ENCODE measurements around the gene CCDC8. TPM values are rescaled to one million over a fixed set of nuclear protein-coding genes. Genes with fewer than 3 reads are reported as not detected.

CCDC8 gene
- total RNA-seq, 1 experiment from 2014 or later = 24.5 TPM

GRCh38 chr19:46374536-46375475 is 38.6 kb downstream of the CCDC8 start:
- CTCF ChIA-PET = no interaction called here

GRCh38 chr19:46373491-46374359 is 39.6 kb downstream of the CCDC8 start:
- Histone ChIP-seq H3K27ac (ENCODE audit: low read depth, low read length, poor library complexity, severe bottlenecking) (peak overlapping the region; percentile 80), H3K4me3 (ENCODE audit: low read depth, low read length, poor library complexity, severe bottlenecking) (no peak overlapping the region), H3K4me1 (ENCODE audit: insufficient read depth, low read length, poor library complexity, severe bottlenecking) (peaks cover 35% of the 10 kb centered on the region), H3K27me3 (replicated peaks; ENCODE audit: insufficient read depth, low read depth, low read length, poor library complexity) (no peaks in the 10 kb centered on the region), H3K36me3 (ENCODE audit: insufficient read depth, low read length, poor library complexity, severe bottlenecking) (peaks cover 26% of the 10 kb centered on the region), H3K9me3 (ENCODE audit: low read depth, low read length, poor library complexity, severe bottlenecking) (no peaks in the 10 kb centered on the region)
- intact Hi-C loops (cut with micrococcal nuclease; ENCODE audit: unreplicated experiment) = loop anchor here (1.0 kb wide), 1 partner anchor 21 kb away; no protein-coding TSS in a partner anchor
- CTCF ChIA-PET = interaction anchor here (0.7 kb wide), 1 partner anchor 91 kb away, joined by 3 read pairs; no protein-coding TSS in a partner anchor
- peak; percentile 72 for DNase-seq (ENCODE audit: low spot score)
- POLR2A ChIA-PET (ENCODE audit: low non-redundant PET) = no interaction called here
- TF ChIP-seq CTCF (conservative IDR thresholded peaks at IDR 0.05; ENCODE audit: low read depth, low read length) (0 out of 2 replicates have a peak, but pooled peaks have one; percentile 8), EZH2 (IDR thresholded peaks at IDR 0.05; ENCODE audit: borderline replicate concordance, low read depth, low read length, poor library complexity, severe bottlenecking) (no peak)
- no TSS peak for BruUV-seq (replicated peaks)

More at GRCh38 chr19:46374536-46375475, 38.6 kb downstream of the CCDC8 start:
- intact Hi-C loops (cut with micrococcal nuclease; ENCODE audit: unreplicated experiment) = no loop called here
- Histone ChIP-seq H3K36me3 (ENCODE audit: insufficient read depth, low read length, poor library complexity, severe bottlenecking) (peaks cover 35% of the 10 kb centered on the region), H3K4me3 (ENCODE audit: low read depth, low read length, poor library complexity, severe bottlenecking) (no peak overlapping the region), H3K27me3 (replicated peaks; ENCODE audit: insufficient read depth, low read depth, low read length, poor library complexity) (no peaks in the 10 kb centered on the region), H3K4me1 (ENCODE audit: insufficient read depth, low read length, poor library complexity, severe bottlenecking) (peaks cover 35% of the 10 kb centered on the region), H3K9me3 (ENCODE audit: low read depth, low read length, poor library complexity, severe bottlenecking) (no peaks in the 10 kb centered on the region), H3K27ac (ENCODE audit: low read depth, low read length, poor library complexity, severe bottlenecking) (no peak overlapping the region)
- POLR2A ChIA-PET (ENCODE audit: low non-redundant PET) = no interaction called here
- TF ChIP-seq CTCF (conservative IDR thresholded peaks at IDR 0.05; ENCODE audit: low read depth, low read length) (no peak), EZH2 (IDR thresholded peaks at IDR 0.05; ENCODE audit: borderline replicate concordance, low read depth, low read length, poor library complexity, severe bottlenecking) (no peak)
- no peak for DNase-seq (ENCODE audit: low spot score)
- no TSS peak for BruUV-seq (replicated peaks)

GRCh38 chr19:46372901-46373490 is 40.4 kb downstream of the CCDC8 start:
- BruUV-seq (replicated peaks) = no TSS peak
- CTCF ChIA-PET = no interaction called here
- H3K4me3 ChIP-seq (ENCODE audit: low read depth, low read length, poor library complexity, severe bottlenecking) = no peak overlapping the region
- intact Hi-C loops (cut with micrococcal nuclease; ENCODE audit: unreplicated experiment) = loop anchor here (1.0 kb wide), 1 partner anchor 21 kb away; no protein-coding TSS in a partner anchor
- H3K4me1 ChIP-seq (ENCODE audit: insufficient read depth, low read length, poor library complexity, severe bottlenecking) = peaks cover 30% of the 10 kb centered on the region
- no peaks in the 10 kb centered on the region for H3K27me3 ChIP-seq (replicated peaks; ENCODE audit: insufficient read depth, low read depth, low read length, poor library complexity)
- no peaks in the 10 kb centered on the region for H3K9me3 ChIP-seq (ENCODE audit: low read depth, low read length, poor library complexity, severe bottlenecking)
- H3K36me3 ChIP-seq (ENCODE audit: insufficient read depth, low read length, poor library complexity, severe bottlenecking) = peaks cover 24% of the 10 kb centered on the region
- H3K27ac ChIP-seq (ENCODE audit: low read depth, low read length, poor library complexity, severe bottlenecking) = peak overlapping the region; percentile 80
- POLR2A ChIA-PET (ENCODE audit: low non-redundant PET) = no interaction called here
- peak; percentile 75 for DNase-seq (ENCODE audit: low spot score)
- TF ChIP-seq EZH2 (IDR thresholded peaks at IDR 0.05; ENCODE audit: borderline replicate concordance, low read depth, low read length, poor library complexity, severe bottlenecking) (no peak), CTCF (conservative IDR thresholded peaks at IDR 0.05; ENCODE audit: low read depth, low read length) (peak; percentile 64)

All from A673 (cell line).